GM12878 (cell line): Measurements from ENCODE around the gene MKX. TPM values are rescaled to one million over a fixed set of nuclear protein-coding genes. Genes with fewer than 3 reads are reported as not detected.

Experiments used
- ATAC-seq: fragments of 200-7000 bp; cut with Tn5 transposase; 3 replicates; pipeline ENCODE4 v1.9.1; 2020; ENCODE audit warnings: mild to moderate bottlenecking, moderate library complexity
- BruUV-seq: library from RNA; stranded (reverse); fragments of 400-500 nt; replicated peaks from 2 replicates; lab custom pipeline; 2021; lab: Mats Ljungman, UMichigan
- CTCF ChIA-PET: fragments of 300-600 bp; sonication (Branson Sonifier 250); formaldehyde crosslinking; extraction: SDS; loops from one replicate; lab custom pipeline; 2021; ENCODE audit warnings: inconsistent platforms; lab: Yijun Ruan, JAX
- POLR2A ChIA-PET: fragments of 350-600 bp; formaldehyde crosslinking; extraction: SDS; loops from one replicate; lab custom pipeline; 2021; ENCODE audit warnings: inconsistent platforms; lab: Charles Lee
- RAD21 ChIA-PET: fragments of 300-600 bp; sonication (Branson Sonifier 250); formaldehyde crosslinking; loops from one replicate; lab custom pipeline; 2023; ENCODE audit warnings: antibody characterized with exemption; ENCODE audit not compliant: unreplicated experiment; lab: Charles Lee
- SMC1A ChIA-PET: fragments of 300-600 bp; sonication (Branson Sonifier 250); formaldehyde crosslinking; loops from one replicate; lab custom pipeline; 2023; ENCODE audit not compliant: unreplicated experiment, uncharacterized antibody; lab: Charles Lee
- DNase-seq: peaks from one replicate; pipeline ENCODE4 v3.0.0-alpha.2; 2011; ENCODE audit warnings: low read depth, low spot score
- FAIRE-seq: peaks from 3 replicates; lab custom pipeline; 2011; peaks lifted over from hg19 to GRCh38; lab: Jason Lieb, UNC
- H2AFZ ChIP-seq: 2 replicates; pipeline ENCODE4 v1.6.0; 2011; ENCODE audit warnings: low read depth, low read length, control low read depth; ENCODE audit not compliant: control insufficient read depth
- H3K27ac ChIP-seq: 2 replicates; pipeline ENCODE4 v1.5.1; 2011; ENCODE audit warnings: control low read depth; ENCODE audit not compliant: control insufficient read depth, insufficient read depth
- H3K27me3 ChIP-seq, 2 experiments: replicated peaks in 1 of 2; 2 replicates each; pipeline versions ENCODE4 v1.6.0 to v1.6.1; 2011; ENCODE audit warnings: low read length in 1 of 2; ENCODE audit not compliant: control insufficient read depth in 2 of 2, insufficient read depth in 2 of 2
- H3K36me3 ChIP-seq, 2 experiments: 2 replicates each; pipeline ENCODE4 v1.5.1; 2011; ENCODE audit warnings: low read length in 1 of 2; ENCODE audit not compliant: control insufficient read depth in 2 of 2, insufficient read depth in 2 of 2
- H3K4me1 ChIP-seq: 2 replicates; pipeline ENCODE4 v1.6.1; 2011; ENCODE audit warnings: mild to moderate bottlenecking, low read length, moderate library complexity, mixed read lengths; ENCODE audit not compliant: control insufficient read depth, insufficient read depth
- H3K4me2 ChIP-seq: 2 replicates; pipeline ENCODE4 v1.6.0; 2011; ENCODE audit warnings: control low read depth; ENCODE audit not compliant: control insufficient read depth, insufficient read depth
- H3K4me3 ChIP-seq: fragments of 200-600 bp; sonication (generic); 2 replicates; pipeline ENCODE4 v1.5.1; 2016
- H3K79me2 ChIP-seq: 2 replicates; pipeline ENCODE4 v1.6.0; 2011; ENCODE audit warnings: low read length; ENCODE audit not compliant: control insufficient read depth, insufficient read depth
- H3K9ac ChIP-seq: 2 replicates; pipeline ENCODE4 v1.8.0; 2011; ENCODE audit warnings: low read length, control low read depth, mixed read lengths; ENCODE audit not compliant: control insufficient read depth, insufficient read depth
- H3K9me3 ChIP-seq: replicated peaks from 3 replicates; pipeline ENCODE4 v1.5.1; 2011; ENCODE audit warnings: mild to moderate bottlenecking, low read length; ENCODE audit not compliant: control insufficient read depth, insufficient read depth
- H4K20me1 ChIP-seq: 2 replicates; pipeline ENCODE4 v1.6.0; 2011; ENCODE audit not compliant: control insufficient read depth, insufficient read depth
- ASH2L ChIP-seq: fragments of 300-600, 200-600 bp; sonication (generic); IDR thresholded peaks from 2 replicates; pipeline ENCODE4 v1.6.1; 2017; ENCODE audit warnings: low read depth, mild to moderate bottlenecking, borderline replicate concordance
- BACH1 ChIP-seq: fragments of 450-650 bp; IDR thresholded peaks from 2 replicates; pipeline ENCODE4 v1.6.1; 2017; ENCODE audit warnings: mild to moderate bottlenecking, borderline replicate concordance
- HDGF ChIP-seq: fragments of 450-650 bp; IDR thresholded peaks from 2 replicates; pipeline ENCODE4 v1.6.1; 2016; ENCODE audit warnings: antibody characterized with exemption
- IKZF1 ChIP-seq: fragments of 450-650 bp; conservative IDR thresholded peaks from 2 replicates; pipeline ENCODE4 v1.6.1; 2017; ENCODE audit warnings: antibody characterized with exemption, mild to moderate bottlenecking
- PAX5 ChIP-seq: IDR thresholded peaks from 2 replicates; pipeline ENCODE4 v1.6.1; 2011; ENCODE audit warnings: low read depth, low read length, borderline replicate concordance
- RAD21 ChIP-seq: IDR thresholded peaks from 2 replicates; pipeline ENCODE4 v1.6.1; 2011; ENCODE audit warnings: mild to moderate bottlenecking, low read depth, low read length, moderate library complexity; ENCODE audit not compliant: insufficient read depth
- SIN3A ChIP-seq: IDR thresholded peaks from 2 replicates; pipeline ENCODE4 v1.6.1; 2012; ENCODE audit warnings: low read depth, low read length, improper control_type of control experiment
- STAT1 ChIP-seq: fragments of 450-650 bp; conservative IDR thresholded peaks from 2 replicates; pipeline ENCODE4 v1.6.1; 2014; ENCODE audit warnings: antibody characterized with exemption, mild to moderate bottlenecking
- TARDBP ChIP-seq: IDR thresholded peaks from 2 replicates; pipeline ENCODE4 v1.6.1; 2016; ENCODE audit warnings: borderline replicate concordance
- WGBS: methylation state at CpG from one replicate; pipeline ENCODE4 v1.1.6; 2016; ENCODE audit warnings: low lambda C conversion rate; ENCODE audit not compliant: insufficient replicate concordance, insufficient coverage; ENCODE audit errors: missing lambda C conversion rate; 5-methylcytosine and 5-hydroxymethylcytosine counted together
- in situ Hi-C: fragments of 300-500 bp; cut with MboI; formaldehyde crosslinking; loops from 9 replicates; pipeline ENCODE4 v1.14.3; 2018; ENCODE audit warnings: mixed read lengths
- intact Hi-C: fragments of 100-400 bp; cut with micrococcal nuclease; formaldehyde crosslinking; loops from one replicate; pipeline ENCODE4 v1.14.2; 2022; ENCODE audit not compliant: unreplicated experiment
- polyA plus RNA-seq, 11 experiments: library from polyadenylated mRNA; depleted of rRNA in 4 of 11; unstranded in 6 of 11; stranded (reverse) in 5 of 11; fragments of >200 nt; fragmentation: Nextera tagmentation in 4 of 11; fragmentation: Illumina TruSeq in 1 of 11; extraction: Ambion mirVana in 4 of 11; extraction: Trizol in 1 of 11; gene quantifications; 1 replicate in 1 of 11; 2 replicates in 10 of 11; pipeline versions ENCODE4 v1.2.1 to v1.2.3, GENCODE V29; 2011 to 2016; ENCODE audit warnings: inconsistent platforms in 2 of 11, missing spikeins in 2 of 11, low read depth in 1 of 11
- total RNA-seq, 4 experiments: library from RNA; depleted of rRNA in 3 of 4; stranded (reverse); fragments of >200 nt in 3 of 4; fragmentation: Illumina TruSeq in 1 of 4; extraction: Trizol in 1 of 4; gene quantifications; 2 replicates each; pipeline versions ENCODE4 v1.2.1 to v1.2.3, GENCODE V29; 2013 to 2021
- TF ChIP-seq, protein P1 (sequence below): IDR thresholded peaks from 2 replicates; pipeline ENCODE4 v1.6.1; 2012; ENCODE audit warnings: mild to moderate bottlenecking, low read depth, low read length

MKX gene
- total and polyA plus RNA-seq, 10 of the 15 experiments (the other 5 are each of a cell fraction or from before 2014, with no cell fraction given): not detected

GRCh38 chr10:27741173-27742091, 4.2 kb downstream of the MKX start:
- DNase-seq (no peak), ATAC-seq (no peak), FAIRE-seq (no peak)
- H3K4me1 ChIP-seq: no peaks in the 10 kb centered on the region
- no peak overlapping the region for H2AFZ ChIP-seq
- peaks cover 9 to 41% of the 10 kb centered on the region in 2 experiments for H3K27me3 ChIP-seq
- H3K9me3 ChIP-seq: peaks cover 14% of the 10 kb centered on the region; the same call in 2 of the 3 replicates
- no TSS peak for BruUV-seq
- intact Hi-C loops (loop anchor here (2.0 to 5.0 kb wide), 3 partner anchors 437 to 641 kb away; no protein-coding TSS in a partner anchor), in situ Hi-C loops (loop anchor here (25.0 kb wide), 1 partner anchor 646 kb away; no protein-coding TSS in a partner anchor)
- H4K20me1 ChIP-seq: no peaks in the 10 kb centered on the region
- CTCF ChIA-PET: interaction anchor here (1.6 kb wide), 1 partner anchor 438 kb away, joined by 3 read pairs; no protein-coding TSS in a partner anchor
- no peak overlapping the region for H3K4me3 ChIP-seq
- POLR2A ChIA-PET: no interaction called here
- H3K36me3 ChIP-seq: no peaks in the 10 kb centered on the region
- RAD21 ChIA-PET: no interaction called here
- SMC1A ChIA-PET: no interaction called here
- no peak overlapping the region for H3K27ac ChIP-seq
- no peaks in the 10 kb centered on the region for H3K79me2 ChIP-seq
- TF ChIP-seq PAX5 (no peak), TARDBP (no peak), STAT1 (no peak), HDGF (no peak), ASH2L (no peak), BACH1 (no peak), RAD21 (no peak), SIN3A (no peak), IKZF1 (no peak)
- TF ChIP-seq, protein P1, sequence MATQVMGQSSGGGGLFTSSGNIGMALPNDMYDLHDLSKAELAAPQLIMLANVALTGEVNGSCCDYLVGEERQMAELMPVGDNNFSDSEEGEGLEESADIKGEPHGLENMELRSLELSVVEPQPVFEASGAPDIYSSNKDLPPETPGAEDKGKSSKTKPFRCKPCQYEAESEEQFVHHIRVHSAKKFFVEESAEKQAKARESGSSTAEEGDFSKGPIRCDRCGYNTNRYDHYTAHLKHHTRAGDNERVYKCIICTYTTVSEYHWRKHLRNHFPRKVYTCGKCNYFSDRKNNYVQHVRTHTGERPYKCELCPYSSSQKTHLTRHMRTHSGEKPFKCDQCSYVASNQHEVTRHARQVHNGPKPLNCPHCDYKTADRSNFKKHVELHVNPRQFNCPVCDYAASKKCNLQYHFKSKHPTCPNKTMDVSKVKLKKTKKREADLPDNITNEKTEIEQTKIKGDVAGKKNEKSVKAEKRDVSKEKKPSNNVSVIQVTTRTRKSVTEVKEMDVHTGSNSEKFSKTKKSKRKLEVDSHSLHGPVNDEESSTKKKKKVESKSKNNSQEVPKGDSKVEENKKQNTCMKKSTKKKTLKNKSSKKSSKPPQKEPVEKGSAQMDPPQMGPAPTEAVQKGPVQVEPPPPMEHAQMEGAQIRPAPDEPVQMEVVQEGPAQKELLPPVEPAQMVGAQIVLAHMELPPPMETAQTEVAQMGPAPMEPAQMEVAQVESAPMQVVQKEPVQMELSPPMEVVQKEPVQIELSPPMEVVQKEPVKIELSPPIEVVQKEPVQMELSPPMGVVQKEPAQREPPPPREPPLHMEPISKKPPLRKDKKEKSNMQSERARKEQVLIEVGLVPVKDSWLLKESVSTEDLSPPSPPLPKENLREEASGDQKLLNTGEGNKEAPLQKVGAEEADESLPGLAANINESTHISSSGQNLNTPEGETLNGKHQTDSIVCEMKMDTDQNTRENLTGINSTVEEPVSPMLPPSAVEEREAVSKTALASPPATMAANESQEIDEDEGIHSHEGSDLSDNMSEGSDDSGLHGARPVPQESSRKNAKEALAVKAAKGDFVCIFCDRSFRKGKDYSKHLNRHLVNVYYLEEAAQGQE: no peak
- H3K4me2 ChIP-seq: no peak overlapping the region
- 36% methylated on average over 37 of the region's 55 CpGs for WGBS
- H3K9ac ChIP-seq: no peak overlapping the region
